ENCODE results near the gene SMAP1.

SMAP1 gene

GRCh38 chr6:70844301-70844700 lies 176.6 kb downstream of the SMAP1 start:
- no peak for DNase-seq

- DNase-seq, result no peak
Measured at GRCh38 chr6:70846207-70846835, 178.6 kb downstream of the SMAP1 start.

- DNase-seq, result no peak
Measured at GRCh38 chr6:70847106-70848084, 179.7 kb downstream of the SMAP1 start.

GRCh38 chr6:70849348-70850069 lies 181.8 kb downstream of the SMAP1 start:
- DNase-seq, result no peak

GRCh38 chr6:70852667-70853246 lies 185.1 kb downstream of the SMAP1 start:
- no peak for DNase-seq

GRCh38 chr6:70857387-70858077 lies 189.8 kb downstream of the SMAP1 start:
- no peak for DNase-seq

- no peak for DNase-seq
Measured at GRCh38 chr6:70860045-70860444, 192.4 kb downstream of the SMAP1 start.

- no peak for DNase-seq
Measured at GRCh38 chr6:70860920-70861319, 193.2 kb downstream of the SMAP1 start.

- no peak for DNase-seq
Measured at GRCh38 chr6:70863343-70863742, 195.7 kb downstream of the SMAP1 start.

- DNase-seq, result no peak
Measured at GRCh38 chr6:70864401-70864800, 196.7 kb downstream of the SMAP1 start.

- DNase-seq, result no peak
Measured at GRCh38 chr6:70872469-70872868, 204.8 kb downstream of the SMAP1 start.

- DNase-seq, result no peak
Measured at GRCh38 chr6:70874181-70874913, 206.7 kb downstream of the SMAP1 start.

- DNase-seq, result no peak
Measured at GRCh38 chr6:70879496-70879895, 211.8 kb downstream of the SMAP1 start.

GRCh38 chr6:70884074-70884983 lies 216.6 kb downstream of the SMAP1 start:
- peak; percentile 44 for DNase-seq

- no peak for DNase-seq
Measured at GRCh38 chr6:70886071-70886470, 218.4 kb downstream of the SMAP1 start.

- DNase-seq, result no peak
Measured at GRCh38 chr6:70886661-70887060, 219.0 kb downstream of the SMAP1 start.

- no peak for DNase-seq
Measured at GRCh38 chr6:70889270-70889669, 221.6 kb downstream of the SMAP1 start.

- no peak for DNase-seq
Measured at GRCh38 chr6:70894001-70894400, 226.3 kb downstream of the SMAP1 start.

- DNase-seq, result no peak
Measured at GRCh38 chr6:70900047-70900446, 232.4 kb downstream of the SMAP1 start.

- DNase-seq, result no peak
Measured at GRCh38 chr6:70901324-70901723, 233.6 kb downstream of the SMAP1 start.
